Measurements from ENCODE around the gene MROH7. TPM values are rescaled to one million over a fixed set of nuclear protein-coding genes. Genes with fewer than 3 reads are reported as not detected.

The MROH7 gene
- total RNA-seq, 1 experiment from 2014 or later, result not detected

DNA sequence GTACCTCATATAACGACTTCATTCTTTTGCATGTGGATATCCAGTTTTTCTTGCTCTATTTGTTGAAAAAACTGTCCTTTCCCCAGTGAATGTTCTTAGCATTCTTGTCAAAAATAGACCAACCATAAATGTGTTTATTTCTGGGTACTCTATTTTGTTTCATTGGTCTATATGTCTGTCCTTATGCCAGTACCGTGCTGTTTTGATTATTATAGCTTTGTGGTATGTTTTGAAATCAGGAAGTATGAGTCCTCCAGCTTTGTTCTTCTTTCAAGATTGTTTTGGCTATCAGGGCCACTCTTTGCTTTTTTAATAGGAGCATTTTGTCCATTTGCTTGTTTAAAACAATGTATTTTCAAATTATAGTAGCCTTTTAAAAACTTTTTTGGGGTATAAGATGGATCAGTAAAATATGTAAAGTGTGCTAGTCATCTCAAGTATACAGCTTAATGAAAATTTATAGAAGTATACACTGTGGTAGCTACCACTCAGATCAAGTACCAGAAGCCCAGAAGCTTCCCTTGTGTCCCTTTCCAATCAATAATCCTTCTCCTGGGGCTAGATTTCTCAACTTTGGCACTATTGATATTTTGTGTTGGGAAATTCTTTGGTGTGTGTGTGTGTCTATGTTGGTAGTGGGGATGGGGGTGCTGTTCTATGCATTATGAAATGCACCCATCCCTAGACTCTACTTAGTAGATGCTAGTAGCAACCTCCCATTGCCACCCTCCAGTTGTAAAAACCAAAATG is 16.8 kb downstream of the MROH7 start:
- TF ChIP-seq EZH2 (IDR thresholded peaks at IDR 0.05; ENCODE audit: low read length, unreplicated experiment) (no peak), EZH2phosphoT487 (IDR thresholded peaks at IDR 0.05; ENCODE audit: borderline replicate concordance, low read length) (no peak)
- TF ChIP-seq, protein P1, sequence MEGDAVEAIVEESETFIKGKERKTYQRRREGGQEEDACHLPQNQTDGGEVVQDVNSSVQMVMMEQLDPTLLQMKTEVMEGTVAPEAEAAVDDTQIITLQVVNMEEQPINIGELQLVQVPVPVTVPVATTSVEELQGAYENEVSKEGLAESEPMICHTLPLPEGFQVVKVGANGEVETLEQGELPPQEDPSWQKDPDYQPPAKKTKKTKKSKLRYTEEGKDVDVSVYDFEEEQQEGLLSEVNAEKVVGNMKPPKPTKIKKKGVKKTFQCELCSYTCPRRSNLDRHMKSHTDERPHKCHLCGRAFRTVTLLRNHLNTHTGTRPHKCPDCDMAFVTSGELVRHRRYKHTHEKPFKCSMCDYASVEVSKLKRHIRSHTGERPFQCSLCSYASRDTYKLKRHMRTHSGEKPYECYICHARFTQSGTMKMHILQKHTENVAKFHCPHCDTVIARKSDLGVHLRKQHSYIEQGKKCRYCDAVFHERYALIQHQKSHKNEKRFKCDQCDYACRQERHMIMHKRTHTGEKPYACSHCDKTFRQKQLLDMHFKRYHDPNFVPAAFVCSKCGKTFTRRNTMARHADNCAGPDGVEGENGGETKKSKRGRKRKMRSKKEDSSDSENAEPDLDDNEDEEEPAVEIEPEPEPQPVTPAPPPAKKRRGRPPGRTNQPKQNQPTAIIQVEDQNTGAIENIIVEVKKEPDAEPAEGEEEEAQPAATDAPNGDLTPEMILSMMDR (conservative IDR thresholded peaks at IDR 0.05; ENCODE audit: low read depth, low read length), result no peak
- no peaks in the 10 kb centered on the region for H3K4me1 ChIP-seq (ENCODE audit: insufficient read depth, low read length)
- H4K20me1 ChIP-seq (ENCODE audit: low read length), result no peaks in the 10 kb centered on the region
- no peak for ATAC-seq
- no peak for DNase-seq
- H3F3A ChIP-seq (ENCODE audit: low read length, unreplicated experiment), result no peaks in the 10 kb centered on the region
- H3K4me3 ChIP-seq (ENCODE audit: low read length), result no peak overlapping the region
- no peak overlapping the region for H2AFZ ChIP-seq (ENCODE audit: low read length)
- H3K4me2 ChIP-seq (ENCODE audit: low read length), result no peak overlapping the region
- POLR2A ChIA-PET (ENCODE audit: unreplicated experiment), result interaction anchor here (0.5 kb wide), 1 partner anchor 1830 kb away, joined by 3 read pairs; no protein-coding TSS in a partner anchor
- no peak overlapping the region for H3K27ac ChIP-seq (ENCODE audit: low read length)
- no peaks in the 10 kb centered on the region for H3K9me3 ChIP-seq (ENCODE audit: low read length)
- H3K9me2 ChIP-seq (replicated peaks; ENCODE audit: low read length), result no peaks in the 10 kb centered on the region
- no peaks in the 10 kb centered on the region for H3K36me3 ChIP-seq (ENCODE audit: low read depth, low read length)
- no TSS peak for BruUV-seq (replicated peaks)
- intact Hi-C loops (cut with micrococcal nuclease), result no loop called here
- H3K27me3 ChIP-seq (ENCODE audit: low read length), result no peaks in the 10 kb centered on the region
- no peak overlapping the region for H3K9ac ChIP-seq (ENCODE audit: low read length)
- CTCF ChIA-PET, result no interaction called here
- no peaks in the 10 kb centered on the region for H3K79me2 ChIP-seq (ENCODE audit: low read length)

DNA sequence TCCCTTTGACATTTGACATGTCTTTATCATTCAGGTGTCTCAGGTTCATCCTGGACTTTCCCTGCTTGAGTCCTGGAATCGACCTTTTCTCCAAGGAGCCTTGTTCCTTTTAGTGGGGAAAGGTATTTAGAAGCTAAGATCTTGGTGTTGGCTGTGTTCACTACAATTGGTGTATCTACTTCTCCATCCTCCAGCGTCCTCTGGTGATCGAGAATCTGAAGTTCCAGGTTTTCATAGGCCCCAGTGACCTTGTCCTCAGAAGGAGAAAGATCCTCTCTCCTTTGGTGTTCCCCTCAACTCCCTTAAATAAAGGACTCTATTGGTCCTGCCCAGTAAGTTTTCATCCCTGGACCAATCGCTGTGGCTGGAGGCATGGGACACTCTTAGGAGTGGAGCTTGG is 22.1 kb downstream of the MROH7 start:
- H3K9ac ChIP-seq (ENCODE audit: low read length), result no peak overlapping the region
- DNase-seq, result no peak
- H3K9me2 ChIP-seq (replicated peaks; ENCODE audit: low read length), result no peaks in the 10 kb centered on the region
- intact Hi-C loops (cut with micrococcal nuclease), result no loop called here
- no peak overlapping the region for H3K4me2 ChIP-seq (ENCODE audit: low read length)
- H3K4me1 ChIP-seq (ENCODE audit: insufficient read depth, low read length), result no peaks in the 10 kb centered on the region
- no peaks in the 10 kb centered on the region for H3K79me2 ChIP-seq (ENCODE audit: low read length)
- TF ChIP-seq, protein P1 (conservative IDR thresholded peaks at IDR 0.05; ENCODE audit: low read depth, low read length), result no peak
- no peak for TF ChIP-seq EZH2 (IDR thresholded peaks at IDR 0.05; ENCODE audit: low read length, unreplicated experiment)
- TF ChIP-seq EZH2phosphoT487 (IDR thresholded peaks at IDR 0.05; ENCODE audit: borderline replicate concordance, low read length), result no peak
- ChIA-PET POLR2A (ENCODE audit: unreplicated experiment) (interaction anchor here (0.6 kb wide), 1 partner anchor 146 kb away, joined by 7 read pairs; no protein-coding TSS in a partner anchor), CTCF (interaction anchor here (0.8 kb wide), 1 partner anchor 64 kb away, joined by 9 read pairs; no protein-coding TSS in a partner anchor)
- no peak overlapping the region for H3K27ac ChIP-seq (ENCODE audit: low read length)
- no peaks in the 10 kb centered on the region for H3K9me3 ChIP-seq (ENCODE audit: low read length)
- H3K27me3 ChIP-seq (ENCODE audit: low read length), result no peaks in the 10 kb centered on the region
- no peak for ATAC-seq
- H4K20me1 ChIP-seq (ENCODE audit: low read length), result no peaks in the 10 kb centered on the region
- BruUV-seq (replicated peaks), result no TSS peak
- H2AFZ ChIP-seq (ENCODE audit: low read length), result no peak overlapping the region
- no peaks in the 10 kb centered on the region for H3K36me3 ChIP-seq (ENCODE audit: low read depth, low read length)
- no peaks in the 10 kb centered on the region for H3F3A ChIP-seq (ENCODE audit: low read length, unreplicated experiment)
- H3K4me3 ChIP-seq (ENCODE audit: low read length), result no peak overlapping the region

GRCh38 chr1:54664364-54664763 is 22.8 kb downstream of the MROH7 start:
- Histone ChIP-seq H3K4me2 (ENCODE audit: low read length) (no peak overlapping the region), H3F3A (ENCODE audit: low read length, unreplicated experiment) (no peaks in the 10 kb centered on the region), H2AFZ (ENCODE audit: low read length) (no peak overlapping the region), H3K4me1 (ENCODE audit: insufficient read depth, low read length) (no peaks in the 10 kb centered on the region), H3K9me2 (replicated peaks; ENCODE audit: low read length) (no peaks in the 10 kb centered on the region), H3K9me3 (ENCODE audit: low read length) (no peaks in the 10 kb centered on the region), H3K9ac (ENCODE audit: low read length) (no peak overlapping the region), H4K20me1 (ENCODE audit: low read length) (no peaks in the 10 kb centered on the region), H3K27me3 (ENCODE audit: low read length) (no peaks in the 10 kb centered on the region), H3K4me3 (ENCODE audit: low read length) (no peak overlapping the region), H3K27ac (ENCODE audit: low read length) (no peak overlapping the region), H3K36me3 (ENCODE audit: low read depth, low read length) (no peaks in the 10 kb centered on the region), H3K79me2 (ENCODE audit: low read length) (no peaks in the 10 kb centered on the region)
- TF ChIP-seq EZH2phosphoT487 (IDR thresholded peaks at IDR 0.05; ENCODE audit: borderline replicate concordance, low read length), result no peak
- TF ChIP-seq EZH2 (IDR thresholded peaks at IDR 0.05; ENCODE audit: low read length, unreplicated experiment), result no peak
- TF ChIP-seq, protein P1 (conservative IDR thresholded peaks at IDR 0.05; ENCODE audit: low read depth, low read length), result no peak
- DNase-seq (no peak), ATAC-seq (no peak)
- intact Hi-C loops (cut with micrococcal nuclease), result no loop called here
- ChIA-PET POLR2A (ENCODE audit: unreplicated experiment) (no interaction called here), CTCF (no interaction called here)
- no TSS peak for BruUV-seq (replicated peaks)
